Karpas-422 (cell line): ENCODE data around the gene MPDU1. TPM values are rescaled to one million over a fixed set of nuclear protein-coding genes. Genes with fewer than 3 reads are reported as not detected.
A peak's percentile ranks its signal among the peaks of the same experiment; 100 is the strongest.
"Not testable (repeated sequence)": the region's sequence is repeated elsewhere in the genome, so short reads cannot be mapped to it uniquely, and the experiment has no call there.

Experiments
- DNase-seq: peaks from one replicate; pipeline ENCODE4 v3.0.0-alpha.2; 2015
- H2AFZ ChIP-seq: fragments of 200-600 bp; sonication (generic); 2 replicates; pipeline ENCODE4 v1.6.1; 2014; ENCODE audit warnings: antibody characterized with exemption, low read length, mixed read lengths
- H3K27ac ChIP-seq: fragments of 200-600 bp; sonication (generic); 2 replicates; pipeline ENCODE4 v1.5.1; 2014; ENCODE audit warnings: mild to moderate bottlenecking, low read length, moderate library complexity
- H3K27me3 ChIP-seq: fragments of 200-600 bp; sonication (generic); 2 replicates; pipeline ENCODE4 v1.6.1; 2014; ENCODE audit warnings: low read length, mixed read lengths
- H3K36me3 ChIP-seq: fragments of 200-600 bp; sonication (generic); 2 replicates; pipeline ENCODE4 v1.6.1; 2014; ENCODE audit warnings: low read length, mixed read lengths; ENCODE audit not compliant: insufficient read depth
- H3K4me1 ChIP-seq: fragments of 200-600 bp; sonication (generic); 2 replicates; pipeline ENCODE4 v1.6.1; 2014; ENCODE audit warnings: mild to moderate bottlenecking, low read length, mixed read lengths
- H3K4me2 ChIP-seq: fragments of 200-600 bp; sonication (generic); 2 replicates; pipeline ENCODE4 v1.6.1; 2014; ENCODE audit warnings: low read length, low read depth, mild to moderate bottlenecking; ENCODE audit not compliant: poor library complexity, severe bottlenecking
- H3K4me3 ChIP-seq: fragments of 200-600 bp; sonication (generic); 2 replicates; pipeline ENCODE4 v1.5.1; 2014; ENCODE audit warnings: mild to moderate bottlenecking, antibody characterized with exemption, low read length, mixed read lengths
- H3K79me2 ChIP-seq: fragments of 200-600 bp; sonication (generic); 2 replicates; pipeline ENCODE4 v1.6.1; 2014; ENCODE audit warnings: mild to moderate bottlenecking, low read length, mixed read lengths
- H3K9ac ChIP-seq: fragments of 200-600 bp; sonication (generic); 2 replicates; pipeline ENCODE4 v1.6.0; 2014; ENCODE audit warnings: low read length
- H3K9me2 ChIP-seq: fragments of 200-600 bp; sonication (generic), shearing (Covaris generic); replicated peaks from 2 replicates; pipeline ENCODE4 v1.6.0; 2014; ENCODE audit warnings: mild to moderate bottlenecking, low read length, moderate library complexity; ENCODE audit not compliant: insufficient read depth
- H3K9me3 ChIP-seq: fragments of 300-700, 200-600 bp; sonication (generic); 2 replicates; pipeline ENCODE4 v1.6.1; 2014; ENCODE audit warnings: low read length, mixed read lengths
- H4K20me1 ChIP-seq: fragments of 200-600 bp; sonication (generic); 2 replicates; pipeline ENCODE4 v1.6.1; 2014; ENCODE audit warnings: mild to moderate bottlenecking, antibody characterized with exemption, low read length, low read depth; ENCODE audit not compliant: insufficient read depth
- total RNA-seq: library from RNA; depleted of rRNA; stranded (reverse); fragments of >200 nt; shearing (Covaris generic); gene quantifications from 2 replicates; pipeline ENCODE4 v1.2.3, GENCODE V29; 2014; ENCODE audit warnings: low replicate concordance

The MPDU1 gene
- total RNA-seq, 1 experiment from 2014 or later, result 25.4 TPM

GRCh38 chr17:7591596-7591995 lies 7.9 kb downstream of the MPDU1 start:
- Histone ChIP-seq H3K79me2 (peaks cover under 1% of the 10 kb centered on the region; the same call in 1 of the 2 replicates), H3K4me2 (no peak overlapping the region), H3K9ac (no peak overlapping the region), H3K27ac (no peak overlapping the region), H4K20me1 (no peaks in the 10 kb centered on the region), H3K9me2 (no peaks in the 10 kb centered on the region), H3K4me1 (no peaks in the 10 kb centered on the region), H2AFZ (no peak overlapping the region), H3K4me3 (no peak overlapping the region), H3K36me3 (peaks cover 18% of the 10 kb centered on the region; the same call in 1 of the 2 replicates), H3K9me3 (no peaks in the 10 kb centered on the region), H3K27me3 (no peaks in the 10 kb centered on the region)
- no peak for DNase-seq

- Histone ChIP-seq H3K27me3 (no peaks in the 10 kb centered on the region), H3K9me3 (no peaks in the 10 kb centered on the region), H3K27ac (no peak overlapping the region), H3K9ac (no peak overlapping the region), H3K9me2 (no peaks in the 10 kb centered on the region), H4K20me1 (no peaks in the 10 kb centered on the region), H3K4me2 (no peak overlapping the region), H3K79me2 (no peaks in the 10 kb centered on the region), H3K4me3 (no peak overlapping the region), H3K4me1 (no peaks in the 10 kb centered on the region), H2AFZ (no peak overlapping the region), H3K36me3 (peaks cover 18% of the 10 kb centered on the region; the same call in 1 of the 2 replicates)
- no peak for DNase-seq
Measured at GRCh38 chr17:7592422-7593021, 8.9 kb downstream of the MPDU1 start.

GRCh38 chr17:7593296-7593695 lies 9.6 kb downstream of the MPDU1 start:
- Histone ChIP-seq H3K27me3 (no peaks in the 10 kb centered on the region), H3K4me3 (no peak overlapping the region), H3K9me3 (no peaks in the 10 kb centered on the region), H3K27ac (no peak overlapping the region), H3K4me1 (no peaks in the 10 kb centered on the region), H3K9ac (no peak overlapping the region), H2AFZ (no peak overlapping the region), H3K79me2 (no peaks in the 10 kb centered on the region), H3K36me3 (peaks cover 18% of the 10 kb centered on the region; the same call in 1 of the 2 replicates), H4K20me1 (no peaks in the 10 kb centered on the region), H3K9me2 (no peaks in the 10 kb centered on the region), H3K4me2 (no peak overlapping the region)
- DNase-seq, result no peak

DNA sequence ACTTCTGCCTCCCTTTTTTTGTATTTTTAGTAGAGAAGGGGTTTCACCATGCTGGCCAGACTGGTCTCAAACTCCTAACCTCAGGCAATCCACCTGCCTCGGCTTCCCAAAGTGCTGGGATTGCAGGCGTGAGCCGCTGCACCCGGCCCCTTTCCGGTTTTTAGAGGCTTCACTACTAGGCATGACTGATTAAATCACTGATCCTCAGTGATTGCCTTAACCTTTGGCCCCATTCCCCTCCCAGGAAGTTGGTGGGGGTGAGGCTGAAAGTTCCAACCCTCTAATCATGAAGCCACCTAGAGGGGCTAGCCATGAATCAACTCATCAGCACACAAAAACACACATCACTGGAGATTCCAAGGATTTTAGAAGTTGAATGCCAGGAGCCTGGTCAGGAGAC lies 13.9 kb downstream of the MPDU1 start:
- not testable (repeated sequence) for H4K20me1 ChIP-seq, DNase-seq, H3K4me2 ChIP-seq, H3K4me1 ChIP-seq, H2AFZ ChIP-seq, H3K27me3 ChIP-seq, H3K9me2 ChIP-seq, H3K27ac ChIP-seq, H3K79me2 ChIP-seq, H3K4me3 ChIP-seq, H3K9ac ChIP-seq, H3K9me3 ChIP-seq
- H3K36me3 ChIP-seq, result peaks cover 20% of the 10 kb centered on the region; the same call in 1 of the 2 replicates

GRCh38 chr17:7606280-7606679 lies 22.6 kb downstream of the MPDU1 start:
- H3K9me2 ChIP-seq, result no peaks in the 10 kb centered on the region
- H3K9me3 ChIP-seq, result no peaks in the 10 kb centered on the region
- no peak overlapping the region for H3K4me2 ChIP-seq
- no peak overlapping the region for H2AFZ ChIP-seq
- DNase-seq, result no peak
- H3K4me3 ChIP-seq, result no peak overlapping the region
- H3K4me1 ChIP-seq, result no peaks in the 10 kb centered on the region
- H3K9ac ChIP-seq, result no peak overlapping the region
- no peaks in the 10 kb centered on the region for H3K27me3 ChIP-seq
- H3K79me2 ChIP-seq, result peaks cover 41% of the 10 kb centered on the region
- H3K27ac ChIP-seq, result no peak overlapping the region
- H4K20me1 ChIP-seq, result no peaks in the 10 kb centered on the region
- H3K36me3 ChIP-seq, result peaks cover 34% of the 10 kb centered on the region; the same call in 1 of the 2 replicates

GRCh38 chr17:7610641-7611040 lies 27.0 kb downstream of the MPDU1 start:
- no peaks in the 10 kb centered on the region for H3K9me2 ChIP-seq
- H3K4me3 ChIP-seq, result no peak overlapping the region
- peaks cover 69% of the 10 kb centered on the region for H3K79me2 ChIP-seq
- H3K27me3 ChIP-seq, result no peaks in the 10 kb centered on the region
- no peak overlapping the region for H3K4me2 ChIP-seq
- no peak for DNase-seq
- no peak overlapping the region for H3K27ac ChIP-seq
- H3K9me3 ChIP-seq, result no peaks in the 10 kb centered on the region
- H3K4me1 ChIP-seq, result peaks cover 27% of the 10 kb centered on the region
- no peak overlapping the region for H3K9ac ChIP-seq
- no peak overlapping the region for H2AFZ ChIP-seq
- H4K20me1 ChIP-seq, result 0 out of 2 replicates have a peak, but pooled peaks cover 10% of the 10 kb centered on the region
- peaks cover 19% of the 10 kb centered on the region; the same call in 1 of the 2 replicates for H3K36me3 ChIP-seq

DNA sequence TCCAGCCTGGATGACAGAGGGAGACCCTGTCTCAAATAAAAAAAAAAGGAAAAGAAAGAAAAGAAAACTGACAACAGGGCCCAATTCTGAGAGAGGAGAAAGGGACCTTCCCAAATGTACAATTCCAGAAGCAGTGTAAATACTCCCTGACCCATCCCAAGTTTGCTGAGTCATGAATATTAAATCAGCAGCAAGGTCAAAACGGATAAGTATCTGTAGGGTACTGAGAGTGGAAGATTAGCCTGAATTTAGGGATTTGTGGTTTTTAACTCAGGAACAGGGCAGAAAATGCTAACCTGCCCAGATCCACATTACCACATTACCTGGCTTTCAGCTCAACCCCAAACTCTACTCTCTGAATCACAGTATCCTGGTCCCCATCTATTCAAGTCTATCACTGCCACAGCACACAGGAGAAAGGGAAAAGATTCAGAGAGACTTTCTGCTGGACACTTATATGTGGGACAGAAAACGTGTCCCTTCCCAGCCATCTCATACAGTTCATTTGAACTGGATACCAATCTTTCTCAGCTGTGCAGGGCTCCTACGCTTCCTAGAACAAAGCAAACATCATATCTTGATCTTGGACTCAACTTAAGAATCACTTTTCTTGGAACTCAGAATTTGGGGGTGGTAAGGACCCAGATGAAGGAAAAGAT lies 28.1 kb downstream of the MPDU1 start:
- Histone ChIP-seq H3K79me2 (peaks cover 59% of the 10 kb centered on the region), H3K36me3 (peaks cover 11% of the 10 kb centered on the region; the same call in 1 of the 2 replicates), H3K9me3 (no peaks in the 10 kb centered on the region), H3K27me3 (no peaks in the 10 kb centered on the region), H3K9ac (peak overlapping the region; percentile 8; the same call in 1 of the 2 replicates), H2AFZ (no peak overlapping the region), H3K4me1 (peaks cover 28% of the 10 kb centered on the region), H3K4me2 (peak overlapping the region; percentile 98), H3K4me3 (peak overlapping the region; percentile 3; the same call in 1 of the 2 replicates), H4K20me1 (0 out of 2 replicates have a peak, but pooled peaks cover 10% of the 10 kb centered on the region), H3K9me2 (no peaks in the 10 kb centered on the region), H3K27ac (no peak overlapping the region; the same call in 1 of the 2 replicates)
- DNase-seq, result no peak

- Histone ChIP-seq H3K9ac (peak overlapping the region; percentile 8; the same call in 1 of the 2 replicates), H3K9me2 (no peaks in the 10 kb centered on the region), H4K20me1 (0 out of 2 replicates have a peak, but pooled peaks cover 10% of the 10 kb centered on the region), H3K4me2 (peak overlapping the region; percentile 98), H2AFZ (no peak overlapping the region), H3K27me3 (no peaks in the 10 kb centered on the region), H3K4me3 (peak overlapping the region; percentile 3; the same call in 1 of the 2 replicates), H3K4me1 (peaks cover 28% of the 10 kb centered on the region), H3K27ac (no peak overlapping the region), H3K79me2 (peaks cover 58% of the 10 kb centered on the region), H3K9me3 (no peaks in the 10 kb centered on the region), H3K36me3 (peaks cover 11% of the 10 kb centered on the region; the same call in 1 of the 2 replicates)
- DNase-seq, result no peak
Measured at GRCh38 chr17:7612294-7612640, 28.6 kb downstream of the MPDU1 start.
